Central memory CD8-positive, alpha-beta T cell (primary cell): ENCODE data around the gene CD52.
A peak's percentile ranks its signal among the peaks of the same experiment; 100 is the strongest.
"Not testable (repeated sequence)": the region's sequence is repeated elsewhere in the genome, so short reads cannot be mapped to it uniquely, and the experiment has no call there.

Source experiments
- ATAC-seq: fragments of 150-1000 bp; cut with Tn5 transposase; replicated peaks from 2 replicates; pipeline ENCODE4 v1.10.0; 2022; ENCODE audit warnings: mild to moderate bottlenecking, moderate FRiP score, moderate number of reproducible peaks; ENCODE audit not compliant: poor library complexity, severe bottlenecking; ENCODE audit errors: extremely low read depth
- DNase-seq, 2 donors: peaks; one replicate each; pipeline ENCODE4 v3.0.0; 2021; ENCODE audit warnings: low spot score in 2 of 2
- H3K27ac Mint-ChIP-seq: one replicate; pipeline ENCODE4 v1.8.0; 2022; ENCODE audit warnings: low read depth, mild to moderate bottlenecking, moderate library complexity, mixed read lengths
- H3K27me3 Mint-ChIP-seq: one replicate; pipeline ENCODE4 v1.8.0; 2022; ENCODE audit warnings: mixed read lengths
- H3K36me3 Mint-ChIP-seq: one replicate; pipeline ENCODE4 v1.8.0; 2022; ENCODE audit warnings: mild to moderate bottlenecking, moderate library complexity, mixed read lengths; ENCODE audit not compliant: insufficient read depth
- H3K4me1 Mint-ChIP-seq: one replicate; pipeline ENCODE4 v1.8.0; 2022; ENCODE audit warnings: mixed read lengths
- H3K4me3 Mint-ChIP-seq: one replicate; pipeline ENCODE4 v1.8.0; 2022; ENCODE audit warnings: mild to moderate bottlenecking, moderate library complexity, mixed read lengths
- H3K9me3 Mint-ChIP-seq: one replicate; pipeline ENCODE4 v1.8.0; 2022; ENCODE audit warnings: mixed read lengths

Gene CD52

DNA sequence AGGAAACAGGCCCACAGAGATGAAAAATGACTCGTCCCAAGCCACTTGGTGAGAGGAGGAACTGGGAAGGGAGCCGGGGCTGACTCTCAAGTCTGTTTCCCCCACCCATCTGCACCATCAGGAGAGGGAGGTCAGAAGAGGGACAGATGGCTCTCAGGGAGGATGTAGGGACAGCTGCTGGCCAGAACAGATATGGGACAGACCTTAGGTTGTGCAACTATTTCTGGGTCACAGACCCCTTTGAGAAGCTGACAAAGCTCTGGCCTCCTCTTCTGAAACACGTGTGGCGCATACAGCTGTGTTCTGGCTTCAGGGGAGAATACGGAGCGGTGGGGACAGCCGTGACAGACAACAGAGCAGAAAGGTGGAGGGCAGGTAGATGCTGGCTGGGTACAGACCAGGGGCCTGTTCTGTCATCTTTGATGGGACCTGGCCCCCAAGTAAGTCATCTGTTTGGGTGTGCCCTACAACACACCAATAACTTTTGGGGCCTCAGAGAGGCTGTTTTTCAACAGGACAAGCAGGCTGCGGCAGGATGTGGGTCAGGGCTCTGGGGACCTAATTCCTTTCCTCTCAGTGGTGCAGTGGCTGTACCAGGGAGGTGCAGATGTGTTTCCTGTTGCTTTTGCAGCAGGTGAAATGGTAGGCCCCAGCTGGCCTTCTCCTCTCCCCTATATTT, 30.6 kb upstream of the CD52 start:
- DNase-seq (peak; percentile 45 to 61), ATAC-seq (peak; percentile 59)
- peak overlapping the region; percentile 71 for H3K4me3 Mint-ChIP-seq
- H3K27ac Mint-ChIP-seq: peak overlapping the region; percentile 93
- H3K4me1 Mint-ChIP-seq: peaks cover 91% of the 10 kb centered on the region
- peaks cover 21% of the 10 kb centered on the region for H3K36me3 Mint-ChIP-seq
- H3K9me3 Mint-ChIP-seq: no peaks in the 10 kb centered on the region
- no peaks in the 10 kb centered on the region for H3K27me3 Mint-ChIP-seq

- no peaks in the 10 kb centered on the region for H3K9me3 Mint-ChIP-seq
- H3K27ac Mint-ChIP-seq: peak overlapping the region; percentile 93
- peaks cover 21% of the 10 kb centered on the region for H3K36me3 Mint-ChIP-seq
- H3K27me3 Mint-ChIP-seq: no peaks in the 10 kb centered on the region
- H3K4me1 Mint-ChIP-seq: peaks cover 91% of the 10 kb centered on the region
- H3K4me3 Mint-ChIP-seq: peak overlapping the region; percentile 71
- no peak for DNase-seq
- ATAC-seq: no peak
These were observed 29.9 kb upstream of the CD52 start for GRCh38 chr1:26287811-26288210.

DNA sequence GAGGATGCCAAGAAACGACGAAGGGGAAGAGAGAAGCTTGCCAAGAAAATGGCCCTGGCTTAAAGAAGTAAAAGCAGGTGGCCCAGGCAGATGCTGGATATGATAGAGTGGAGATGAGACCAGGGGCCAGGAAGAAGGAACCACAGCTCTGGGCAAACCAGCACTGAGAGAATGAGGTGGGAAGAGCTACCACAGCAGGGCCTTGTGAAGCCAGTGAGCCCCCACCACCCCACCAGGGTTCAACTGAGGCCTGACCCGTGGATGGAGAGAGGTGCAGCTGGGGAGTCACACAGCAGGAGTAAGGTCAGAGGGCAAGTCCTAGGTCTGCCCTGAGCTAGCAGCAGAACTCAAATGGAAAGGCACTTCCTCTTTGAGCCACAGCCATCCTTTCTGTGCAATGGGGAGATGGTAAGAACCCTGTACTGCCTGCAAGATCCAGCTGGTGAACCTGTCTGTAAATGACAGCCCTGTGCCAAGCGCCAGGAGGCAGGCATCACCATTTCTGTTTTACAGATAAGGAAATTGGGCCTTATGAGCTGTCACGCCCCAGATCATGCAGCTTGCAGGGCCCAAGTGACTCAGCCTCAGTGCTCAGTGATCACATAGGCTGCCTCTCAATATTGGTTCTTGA, 29.3 kb upstream of the CD52 start:
- H3K4me3 Mint-ChIP-seq: peak overlapping the region; percentile 71
- DNase-seq: no peak

GRCh38 chr1:26289158-26290059, 28.3 kb upstream of the CD52 start:
- Mint-ChIP-seq H3K27ac (peak overlapping the region; percentile 93), H3K4me3 (peak overlapping the region; percentile 71), H3K36me3 (peaks cover 11% of the 10 kb centered on the region), H3K27me3 (no peaks in the 10 kb centered on the region), H3K4me1 (peaks cover 80% of the 10 kb centered on the region), H3K9me3 (no peaks in the 10 kb centered on the region)
- DNase-seq: no peak
- ATAC-seq: peak; percentile 9

More for the DNA sequence above, 29.3 kb upstream of the CD52 start:
- peak overlapping the region; percentile 93 for H3K27ac Mint-ChIP-seq
- H3K4me1 Mint-ChIP-seq: peaks cover 89% of the 10 kb centered on the region
- H3K36me3 Mint-ChIP-seq: peaks cover 16% of the 10 kb centered on the region
- H3K9me3 Mint-ChIP-seq: no peaks in the 10 kb centered on the region
- ATAC-seq: no peak
- no peaks in the 10 kb centered on the region for H3K27me3 Mint-ChIP-seq

GRCh38 chr1:26290122-26290881, 27.5 kb upstream of the CD52 start:
- peak overlapping the region; percentile 71 for H3K4me3 Mint-ChIP-seq
- peaks cover 79% of the 10 kb centered on the region for H3K4me1 Mint-ChIP-seq
- H3K9me3 Mint-ChIP-seq: no peaks in the 10 kb centered on the region
- H3K27me3 Mint-ChIP-seq: no peaks in the 10 kb centered on the region
- H3K27ac Mint-ChIP-seq: peak overlapping the region; percentile 93
- H3K36me3 Mint-ChIP-seq: peaks cover 6% of the 10 kb centered on the region
- ATAC-seq (no peak), DNase-seq (no peak)

DNA sequence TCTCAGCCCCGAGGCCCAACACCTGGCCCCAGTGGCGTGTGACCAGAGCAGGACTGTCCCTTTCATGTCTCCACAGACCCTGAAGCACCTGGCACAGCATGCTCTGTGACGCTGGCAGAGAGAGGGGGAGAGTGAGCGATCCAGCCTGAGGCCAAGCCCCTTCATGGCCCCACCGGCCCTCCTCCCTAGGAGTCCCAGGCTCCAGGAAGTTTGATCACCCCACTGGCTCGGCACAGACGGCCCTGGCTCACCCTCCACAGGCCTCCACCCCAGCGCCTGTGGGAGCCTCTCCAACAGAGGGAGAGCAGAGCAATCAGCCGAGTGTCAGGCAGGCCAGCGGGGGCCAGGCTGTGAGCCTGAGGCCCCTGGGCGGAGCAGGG, 26.9 kb upstream of the CD52 start:
- Mint-ChIP-seq H3K9me3 (no peaks in the 10 kb centered on the region), H3K27me3 (no peaks in the 10 kb centered on the region), H3K4me3 (peak overlapping the region; percentile 71), H3K36me3 (peaks cover 3% of the 10 kb centered on the region), H3K4me1 (peaks cover 81% of the 10 kb centered on the region), H3K27ac (peak overlapping the region; percentile 93)
- ATAC-seq (no peak), DNase-seq (no peak)

DNA sequence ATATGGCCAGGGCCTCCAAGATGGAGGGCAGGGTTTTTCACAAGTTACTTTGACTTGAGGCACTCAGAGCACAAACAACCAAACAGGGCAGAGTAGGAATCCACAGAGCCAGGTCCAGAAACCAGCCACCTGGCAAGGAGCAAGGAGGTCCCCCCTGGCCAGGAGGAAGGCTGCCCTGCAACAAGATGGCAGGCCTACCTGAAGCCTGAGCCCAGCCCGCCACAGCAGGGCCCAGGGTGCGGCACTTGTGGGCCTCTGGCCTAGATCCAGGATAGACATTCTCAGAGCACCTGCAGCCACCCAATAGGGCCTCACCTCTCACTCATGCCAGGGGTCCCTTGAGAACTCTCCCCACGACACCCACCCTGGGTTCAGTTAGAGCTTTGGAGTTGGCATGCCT, 26.3 kb upstream of the CD52 start:
- H3K4me1 Mint-ChIP-seq: peaks cover 82% of the 10 kb centered on the region
- peaks cover 3% of the 10 kb centered on the region for H3K36me3 Mint-ChIP-seq
- no peaks in the 10 kb centered on the region for H3K9me3 Mint-ChIP-seq
- peak overlapping the region; percentile 61 for H3K4me3 Mint-ChIP-seq
- DNase-seq (no peak), ATAC-seq (no peak)
- no peaks in the 10 kb centered on the region for H3K27me3 Mint-ChIP-seq
- H3K27ac Mint-ChIP-seq: peak overlapping the region; percentile 85

DNA sequence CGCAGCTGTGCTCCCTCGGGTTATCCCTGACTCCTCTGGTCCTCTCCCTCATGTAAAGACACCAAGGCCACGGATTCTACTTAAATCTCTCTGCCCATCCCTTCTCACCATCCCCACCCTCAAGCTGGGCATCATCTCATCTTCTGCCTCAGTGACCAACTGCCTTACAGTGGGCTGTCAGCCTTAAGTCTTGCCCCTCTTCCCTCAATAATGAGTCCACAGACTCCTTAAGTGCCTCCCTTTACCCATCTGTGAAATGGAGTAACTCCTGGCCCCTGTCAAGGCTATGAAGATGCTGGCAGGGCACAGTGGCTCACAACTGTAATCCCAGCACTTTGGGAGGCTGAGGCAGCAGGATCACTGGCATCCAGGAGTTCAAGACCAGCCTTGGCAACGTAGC, 25.8 kb upstream of the CD52 start:
- H3K27me3 Mint-ChIP-seq: no peaks in the 10 kb centered on the region
- H3K36me3 Mint-ChIP-seq: peaks cover 3% of the 10 kb centered on the region
- DNase-seq (no peak), ATAC-seq (no peak)
- H3K27ac Mint-ChIP-seq: peak overlapping the region; percentile 85
- no peaks in the 10 kb centered on the region for H3K9me3 Mint-ChIP-seq
- peak overlapping the region; percentile 61 for H3K4me3 Mint-ChIP-seq
- H3K4me1 Mint-ChIP-seq: peaks cover 80% of the 10 kb centered on the region

DNA sequence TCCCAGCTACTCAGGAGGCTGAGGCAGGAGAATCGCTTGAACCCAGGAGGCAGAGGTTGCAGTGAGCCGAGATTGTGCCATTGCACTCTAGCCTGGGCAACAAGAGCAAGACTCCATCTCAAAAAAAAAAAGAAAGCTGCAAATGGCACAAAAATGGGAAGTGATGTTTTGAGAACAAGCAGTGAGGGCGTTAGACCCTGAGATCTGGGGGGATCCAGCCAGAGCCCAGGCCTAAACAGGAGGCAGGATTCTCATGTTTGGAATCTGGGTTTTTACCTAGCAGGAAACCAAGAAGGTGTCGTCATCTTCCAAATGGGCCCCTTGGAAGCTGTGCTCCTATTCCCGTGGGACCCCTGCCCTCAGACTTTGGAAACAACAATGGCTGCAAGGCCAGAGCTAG, 25.0 kb upstream of the CD52 start:
- not testable (repeated sequence) for H3K4me3 Mint-ChIP-seq, H3K36me3 Mint-ChIP-seq, DNase-seq, H3K27me3 Mint-ChIP-seq, ATAC-seq, H3K9me3 Mint-ChIP-seq
- Mint-ChIP-seq H3K27ac (peak overlapping the region; percentile 85), H3K4me1 (peaks cover 72% of the 10 kb centered on the region)

DNA sequence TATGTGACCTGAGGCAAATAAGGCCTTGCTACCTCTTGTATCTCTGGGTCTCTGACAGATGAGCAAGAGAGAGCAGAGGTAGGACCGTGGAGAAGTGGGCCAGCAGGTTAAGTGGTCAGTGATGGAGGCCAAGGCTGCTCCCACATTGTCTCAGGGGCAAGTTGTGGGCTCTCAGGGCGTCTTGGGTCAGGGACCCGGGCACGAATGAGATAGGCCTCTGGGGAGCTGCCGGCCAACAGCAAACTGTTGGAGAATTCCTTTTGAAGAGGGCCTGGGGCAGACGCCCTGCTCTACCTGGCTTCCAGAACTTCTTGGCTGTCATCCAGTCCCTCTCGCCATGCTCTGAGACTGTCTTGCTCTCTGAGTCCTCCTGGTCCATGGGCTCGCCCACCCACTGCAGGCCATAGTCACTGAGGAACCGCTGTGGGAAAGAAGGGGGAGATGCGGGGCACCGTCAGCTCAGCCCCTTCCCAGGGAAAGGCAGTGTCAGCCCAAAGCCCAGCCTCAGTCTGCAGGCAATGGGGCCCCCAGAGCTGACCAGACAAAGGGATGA, 23.8 kb upstream of the CD52 start:
- H3K27ac Mint-ChIP-seq: no peak overlapping the region
- H3K27me3 Mint-ChIP-seq: no peaks in the 10 kb centered on the region

GRCh38 chr1:26295194-26296138, 22.3 kb upstream of the CD52 start:
- Mint-ChIP-seq H3K27me3 (no peaks in the 10 kb centered on the region), H3K27ac (peak overlapping the region; percentile 36), H3K4me3 (no peak overlapping the region), H3K36me3 (peaks cover under 1% of the 10 kb centered on the region), H3K9me3 (no peaks in the 10 kb centered on the region), H3K4me1 (peaks cover 55% of the 10 kb centered on the region)
- DNase-seq (no peak), ATAC-seq (no peak)

More for the DNA sequence above, 23.8 kb upstream of the CD52 start:
- Mint-ChIP-seq H3K9me3 (no peaks in the 10 kb centered on the region), H3K36me3 (peaks cover 3% of the 10 kb centered on the region), H3K4me3 (no peak overlapping the region), H3K4me1 (peaks cover 59% of the 10 kb centered on the region)
- ATAC-seq (no peak), DNase-seq (no peak)
